Measurements from ENCODE around the gene HMGCS1.
"Not testable (repeated sequence)": the region's sequence is repeated elsewhere in the genome, so short reads cannot be mapped to it uniquely, and the experiment has no call there.

Gene HMGCS1

DNA sequence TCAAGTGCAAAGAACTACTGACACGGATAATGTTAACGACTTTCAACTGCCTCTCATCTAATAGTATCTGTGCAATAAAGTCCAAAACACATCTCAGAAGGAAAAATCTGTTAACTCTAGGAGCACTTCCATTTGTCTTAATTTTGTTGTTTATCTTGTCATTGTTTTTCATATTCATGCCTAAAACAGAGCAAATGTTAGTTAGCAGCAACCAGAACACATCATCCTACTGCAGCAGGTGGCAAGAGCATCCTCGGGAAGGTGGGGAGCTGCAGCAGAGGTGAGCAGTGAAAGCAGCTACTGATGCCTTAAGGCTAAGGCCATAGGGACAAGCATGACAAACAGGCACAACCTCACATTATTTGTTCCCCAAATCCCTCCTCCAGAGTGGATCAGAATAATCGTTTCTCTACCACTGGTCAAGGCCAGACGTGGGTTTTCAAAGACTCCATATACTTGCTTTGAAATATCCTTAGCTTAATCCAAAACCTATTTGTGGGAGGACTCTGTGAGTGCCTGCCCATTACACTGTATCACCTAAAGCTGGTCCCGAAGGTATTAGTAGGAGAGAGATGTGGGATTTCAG, 1.0 kb downstream of the HMGCS1 start:
- no peak for DNase-seq

DNA sequence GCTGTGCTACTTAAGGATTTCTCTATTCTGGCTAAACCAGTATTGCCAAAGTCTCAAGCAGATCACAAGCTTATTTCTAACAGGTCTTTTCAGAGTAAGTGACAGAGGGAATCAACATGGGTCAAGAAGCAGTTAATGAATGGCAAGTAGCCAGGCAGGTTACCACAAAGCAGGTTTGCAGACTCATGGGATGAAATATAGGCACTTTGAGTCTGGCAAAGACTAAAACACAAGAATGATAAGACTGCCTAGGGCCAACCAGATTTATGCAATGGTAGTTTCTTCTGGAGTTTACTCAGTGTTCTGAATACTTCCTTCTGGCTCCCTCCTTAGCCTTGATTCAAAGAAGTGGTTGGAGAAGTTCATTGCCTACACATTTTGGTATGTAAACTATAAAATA, 3.6 kb downstream of the HMGCS1 start:
- DNase-seq, result no peak

DNA sequence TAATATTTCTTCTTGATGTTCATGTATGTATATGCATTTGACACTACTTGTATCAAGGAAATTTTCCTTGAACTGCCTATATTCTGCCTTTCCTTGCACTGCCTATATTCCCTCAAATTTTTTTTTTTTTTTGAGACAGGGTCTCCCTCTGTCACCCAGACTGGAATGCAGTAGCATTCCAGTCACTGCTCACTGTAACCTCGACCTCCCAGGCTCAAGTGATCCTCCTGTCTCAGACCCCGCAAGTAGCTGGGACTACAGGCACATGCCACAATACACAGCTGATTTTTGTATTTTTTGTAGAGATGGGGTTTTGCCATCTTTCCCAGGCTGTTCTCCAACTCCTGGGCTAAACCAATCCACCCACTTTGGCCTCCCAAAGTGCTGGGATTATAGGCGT, 4.1 kb downstream of the HMGCS1 start:
- no peak for DNase-seq

DNA sequence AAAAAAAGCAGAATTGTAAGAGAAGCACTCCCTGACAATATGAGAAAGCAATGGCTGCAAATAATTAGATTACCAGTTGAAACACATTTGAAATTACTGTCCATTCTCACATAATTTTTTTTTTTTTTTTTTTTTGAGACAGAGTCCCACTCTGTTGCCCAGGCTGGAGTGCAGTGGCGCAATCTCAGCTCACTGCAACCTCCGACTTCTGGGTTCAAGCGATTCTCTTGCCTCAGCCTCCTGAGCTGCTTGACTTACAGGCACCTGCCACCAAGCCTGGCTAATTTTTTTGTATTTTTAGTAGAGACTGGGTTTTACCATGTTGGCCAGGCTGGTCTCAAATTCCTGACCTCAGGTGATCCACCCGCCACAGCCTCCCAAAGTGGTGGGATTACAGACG, 6.3 kb downstream of the HMGCS1 start:
- DNase-seq, result not testable (repeated sequence)

DNA sequence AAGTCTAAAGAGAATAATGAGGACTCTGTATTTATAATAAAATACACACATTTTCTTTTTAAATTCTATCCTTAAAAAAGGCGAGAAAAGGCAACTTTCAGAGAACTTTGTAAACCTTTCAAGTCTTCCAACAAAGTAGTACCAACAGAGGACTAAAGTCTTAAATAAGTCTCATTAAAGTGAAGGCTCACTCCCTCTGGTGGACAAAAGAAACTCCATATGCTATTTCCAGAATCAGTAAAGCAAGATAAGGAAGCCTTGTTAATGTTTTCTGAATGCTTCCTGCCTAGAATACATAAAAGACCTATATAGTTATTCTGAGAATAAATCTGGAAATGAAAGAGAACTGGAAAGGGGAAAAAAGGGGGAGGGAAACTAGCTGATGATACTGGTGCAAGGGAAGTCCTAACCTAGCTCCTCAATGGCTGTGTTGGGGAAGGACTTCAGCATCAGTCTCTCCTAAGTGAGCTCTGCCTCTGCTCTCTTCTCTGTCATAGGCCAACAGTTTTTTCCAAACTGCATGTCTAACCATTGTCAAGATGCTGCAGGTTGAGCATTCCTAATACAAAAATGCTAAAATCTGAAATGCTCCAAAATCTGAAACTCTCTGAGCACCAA, 7.2 kb downstream of the HMGCS1 start:
- no peak for DNase-seq

DNA sequence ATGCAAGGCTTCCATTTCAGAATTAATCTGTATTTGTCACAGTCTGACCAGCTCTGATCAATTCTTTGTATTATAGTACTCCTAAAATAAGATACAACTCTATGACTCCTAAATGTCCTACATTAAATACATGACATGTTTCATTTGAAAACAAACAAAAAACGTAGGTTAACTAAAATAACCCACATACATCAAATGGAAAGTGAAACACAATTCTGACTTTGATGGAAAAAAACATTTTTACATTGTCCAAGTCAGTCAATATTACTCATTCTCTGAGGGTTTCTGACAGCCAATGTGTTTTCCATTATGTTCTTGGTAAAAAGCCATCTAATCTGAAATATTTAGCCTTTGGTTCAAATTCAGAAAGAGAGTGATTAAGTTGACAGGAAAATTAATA, 8.7 kb downstream of the HMGCS1 start:
- DNase-seq, result no peak

DNA sequence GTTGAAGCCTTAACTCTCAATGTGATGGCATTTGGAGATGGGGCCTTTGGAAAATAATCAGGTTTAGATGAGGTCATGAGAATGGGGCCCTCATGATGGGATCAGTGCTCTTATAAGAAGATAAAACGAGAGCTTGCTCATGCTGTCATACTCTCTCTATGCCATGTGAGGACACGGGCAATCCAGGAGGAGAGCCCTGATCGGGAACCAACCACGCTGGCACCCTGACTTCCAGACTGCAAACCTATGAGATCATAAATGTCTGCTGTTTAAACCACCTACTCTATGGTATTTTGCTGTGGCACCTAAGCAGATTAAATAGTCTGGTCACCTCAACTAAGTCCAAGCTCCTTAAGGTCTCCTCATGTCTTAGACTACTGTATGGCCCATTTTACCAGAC, 10.0 kb downstream of the HMGCS1 start:
- DNase-seq, result no peak

DNA sequence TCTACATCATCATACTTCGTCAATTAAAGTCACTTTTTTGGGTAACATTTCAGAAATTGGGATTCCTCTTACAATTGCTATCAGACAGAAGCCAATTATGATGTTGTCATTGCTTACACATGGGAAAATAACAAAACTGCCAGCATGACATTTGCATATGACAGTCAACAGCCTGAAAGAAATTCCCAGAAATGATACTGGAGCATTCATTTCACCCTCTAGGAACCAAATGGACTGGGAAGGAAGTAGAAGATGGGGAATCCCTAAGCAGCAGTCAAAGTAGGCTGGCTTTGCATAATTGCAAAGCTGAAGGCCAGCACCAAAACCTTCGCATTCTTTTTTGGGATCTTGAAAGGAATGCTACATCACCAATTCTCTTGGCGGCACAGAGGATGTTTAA, 10.7 kb downstream of the HMGCS1 start:
- no peak for DNase-seq

DNA sequence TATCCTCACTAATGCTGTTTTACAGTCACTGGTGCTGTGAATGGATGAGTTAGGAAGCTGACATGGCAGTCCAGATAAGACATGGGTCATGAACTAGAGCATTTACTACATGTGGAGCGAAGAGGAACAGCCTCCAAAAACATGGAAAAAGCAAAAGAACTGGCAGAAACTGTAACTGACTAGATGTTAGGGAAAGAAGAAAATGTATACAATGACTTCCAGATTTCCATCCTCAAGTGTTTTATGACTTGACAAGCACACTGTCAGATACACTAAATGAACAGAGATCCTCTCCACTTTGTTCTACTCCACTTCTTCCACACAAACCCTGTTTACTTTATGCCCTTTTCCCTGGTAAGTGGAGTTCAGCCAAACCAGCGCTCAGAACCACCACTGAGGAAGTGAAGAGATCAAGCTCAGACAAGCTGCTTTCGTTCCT, 11.5 kb downstream of the HMGCS1 start:
- no peak for DNase-seq

DNA sequence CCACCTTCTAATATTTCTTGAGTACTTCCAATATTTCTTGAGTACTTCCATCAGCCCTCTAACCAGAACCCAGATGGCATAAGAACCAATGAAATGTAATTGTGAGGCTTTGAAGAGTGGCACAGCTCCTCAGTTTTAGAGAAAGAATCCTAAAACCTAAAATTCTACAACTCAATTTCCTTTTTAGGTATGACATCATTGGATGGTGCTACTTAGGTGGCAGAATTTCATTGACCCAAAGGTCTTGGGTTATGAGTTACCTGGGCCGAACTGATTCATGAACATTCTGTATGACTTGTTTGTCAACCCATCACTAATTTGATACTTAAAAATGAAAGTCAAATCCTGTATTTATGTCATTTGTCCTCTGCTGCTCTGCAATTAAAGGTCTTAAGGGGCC, 13.1 kb downstream of the HMGCS1 start:
- no peak for DNase-seq

DNA sequence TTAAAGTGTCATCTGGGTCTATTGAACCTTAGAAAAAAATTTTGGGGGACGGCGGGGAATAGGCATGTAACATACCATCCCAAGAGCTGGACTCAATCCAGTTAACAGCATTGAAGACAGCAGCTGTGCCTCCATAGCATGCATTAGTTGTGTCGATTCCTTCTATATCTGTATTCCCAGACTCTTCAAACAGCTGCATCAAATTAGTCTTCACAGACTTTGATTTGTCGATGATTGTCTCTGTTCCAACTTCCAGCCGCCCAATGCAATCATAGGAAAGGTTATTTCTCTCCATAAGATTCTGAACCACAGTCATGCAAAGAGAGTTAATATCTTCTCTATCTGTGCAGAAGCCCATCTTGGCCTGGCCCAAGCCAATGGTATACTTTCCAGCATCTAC, 14.8 kb downstream of the HMGCS1 start:
- no peak for DNase-seq

DNA sequence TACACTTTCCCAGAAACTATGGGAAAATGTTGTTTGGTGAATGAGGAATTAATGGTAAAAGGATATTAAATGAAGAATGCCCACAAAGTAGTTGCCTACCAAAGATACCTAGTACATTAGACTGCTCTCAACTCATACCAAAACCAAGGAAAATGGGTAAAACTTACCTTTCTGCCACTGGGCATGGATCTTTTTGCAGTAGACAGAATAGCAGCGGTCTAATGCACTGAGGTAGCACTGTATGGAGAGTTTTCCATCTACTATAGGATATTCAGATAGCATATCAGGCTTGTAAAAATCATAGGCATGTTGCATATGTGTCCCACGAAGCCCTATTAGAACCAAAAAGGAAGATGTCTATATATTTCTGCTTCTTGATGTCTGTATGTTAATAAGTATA, 16.4 kb downstream of the HMGCS1 start:
- DNase-seq, result no peak

DNA sequence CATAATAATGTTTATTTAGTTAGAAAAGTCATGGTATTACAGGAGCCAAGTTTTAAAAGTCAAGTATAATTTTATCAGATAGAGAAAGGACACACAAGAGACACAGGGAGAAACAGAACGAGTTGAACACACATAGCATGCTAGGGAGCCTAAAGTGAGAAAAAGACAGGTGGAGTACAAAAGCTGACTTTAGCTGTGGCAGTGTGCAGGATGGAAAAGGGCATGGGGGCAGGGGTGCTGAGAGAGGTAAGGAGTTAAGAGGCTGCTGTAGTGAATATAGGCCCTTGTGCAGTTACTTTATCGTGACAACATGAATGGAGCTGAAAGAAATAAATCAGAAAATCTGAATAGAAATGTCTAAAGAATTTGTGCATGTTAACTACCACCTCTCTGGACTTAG, 18.0 kb downstream of the HMGCS1 start:
- DNase-seq, result no peak

DNA sequence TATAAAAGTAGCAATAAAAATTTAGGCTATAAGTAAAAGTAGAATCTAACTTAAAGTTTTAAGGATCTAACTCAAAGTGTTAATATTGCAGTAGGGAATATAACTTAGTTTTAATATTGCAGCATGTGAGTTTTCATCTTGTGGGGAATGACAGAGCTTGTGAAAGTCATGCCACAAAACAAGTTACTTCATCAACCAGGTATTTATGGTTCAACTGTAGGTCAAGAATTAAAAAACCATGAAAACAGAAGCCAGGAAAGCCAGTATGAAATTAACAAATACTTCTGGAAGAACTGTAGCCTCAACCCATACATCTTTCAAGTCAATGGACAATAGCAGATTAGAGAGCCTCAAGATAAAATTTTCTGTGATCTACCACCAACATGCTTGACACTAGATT, 19.0 kb downstream of the HMGCS1 start:
- DNase-seq, result no peak

DNA sequence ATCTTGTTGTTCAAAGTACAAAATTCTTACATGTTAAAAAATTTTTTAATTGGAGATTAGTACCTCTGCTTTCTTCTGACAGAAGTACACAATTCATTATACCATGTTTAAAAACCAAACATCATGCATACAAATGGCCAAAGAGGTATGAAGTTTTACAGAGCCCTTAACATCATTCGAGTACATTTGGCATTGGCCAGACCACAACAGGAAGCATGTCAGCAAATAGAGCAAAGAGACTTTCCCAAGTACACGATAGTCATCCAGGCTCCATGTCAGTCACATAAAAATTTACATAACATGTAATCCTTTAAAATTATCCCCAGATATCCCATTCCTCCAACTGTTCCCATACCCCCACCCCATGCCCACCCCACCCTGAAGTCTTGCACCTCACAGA, 22.5 kb downstream of the HMGCS1 start:
- no peak for DNase-seq

DNA sequence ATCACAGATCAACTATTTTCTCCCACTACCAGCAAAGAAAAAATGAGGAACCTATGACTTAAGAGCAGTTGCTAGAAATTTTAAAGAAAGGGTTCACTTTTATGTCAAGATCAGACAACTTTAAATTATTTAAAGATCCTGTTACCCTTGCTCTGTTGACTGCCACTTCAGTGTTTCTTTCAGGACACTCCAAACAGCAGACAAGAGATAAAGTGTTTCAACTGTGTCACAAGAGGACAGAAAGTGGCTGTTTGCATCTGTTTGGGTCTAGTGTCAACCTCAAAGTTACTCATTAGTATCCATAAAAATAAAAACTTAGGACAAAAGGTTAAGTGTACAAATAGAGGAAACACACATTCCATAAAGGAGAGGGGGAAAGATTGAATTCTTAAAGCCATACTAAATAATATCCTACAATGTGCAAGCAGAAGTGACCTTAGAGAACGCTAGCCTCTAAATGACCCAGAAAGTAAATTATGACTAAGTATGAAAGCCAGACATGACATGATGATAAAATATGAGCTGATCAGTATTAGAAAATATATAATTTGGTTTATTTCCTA, 24.9 kb downstream of the HMGCS1 start:
- DNase-seq, result no peak

DNA sequence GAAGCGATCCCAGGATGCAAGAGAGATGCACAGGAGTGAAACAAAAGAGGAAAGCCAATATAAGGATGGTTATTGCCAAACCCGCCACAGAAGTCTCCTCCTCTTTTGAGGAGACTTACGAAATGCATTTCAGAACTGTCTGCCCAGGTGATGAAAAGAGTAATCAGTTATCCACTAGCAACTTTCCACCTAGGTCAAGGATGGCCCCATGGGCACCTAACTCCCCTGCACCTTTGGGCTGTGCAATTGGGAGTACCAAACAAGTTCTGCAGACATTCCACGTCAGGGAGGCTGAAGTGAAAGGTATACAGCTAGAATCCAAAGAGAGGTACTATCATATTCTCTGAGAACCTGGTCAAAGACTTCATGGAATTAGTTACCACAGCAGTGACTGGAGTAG, 25.7 kb downstream of the HMGCS1 start:
- DNase-seq, result no peak

DNA sequence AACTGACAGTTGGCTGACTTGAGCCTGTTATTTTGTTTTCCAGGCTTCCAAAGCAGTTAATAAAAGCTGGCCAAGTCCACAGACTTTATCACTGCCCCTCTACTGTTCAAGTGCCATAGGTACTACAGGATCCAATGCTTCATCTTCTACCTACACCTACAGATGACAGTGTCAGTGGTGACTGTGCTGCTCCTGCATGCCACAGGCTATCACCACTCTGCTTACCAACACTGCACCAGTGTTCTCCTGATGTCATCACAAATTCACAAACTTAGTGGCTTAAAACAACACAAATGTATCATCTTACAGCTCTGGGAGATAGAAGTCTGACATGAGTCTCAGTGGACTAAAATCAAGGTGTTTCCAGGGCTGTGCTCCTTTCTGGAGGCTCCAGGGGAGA, 26.6 kb downstream of the HMGCS1 start:
- no peak for DNase-seq

DNA sequence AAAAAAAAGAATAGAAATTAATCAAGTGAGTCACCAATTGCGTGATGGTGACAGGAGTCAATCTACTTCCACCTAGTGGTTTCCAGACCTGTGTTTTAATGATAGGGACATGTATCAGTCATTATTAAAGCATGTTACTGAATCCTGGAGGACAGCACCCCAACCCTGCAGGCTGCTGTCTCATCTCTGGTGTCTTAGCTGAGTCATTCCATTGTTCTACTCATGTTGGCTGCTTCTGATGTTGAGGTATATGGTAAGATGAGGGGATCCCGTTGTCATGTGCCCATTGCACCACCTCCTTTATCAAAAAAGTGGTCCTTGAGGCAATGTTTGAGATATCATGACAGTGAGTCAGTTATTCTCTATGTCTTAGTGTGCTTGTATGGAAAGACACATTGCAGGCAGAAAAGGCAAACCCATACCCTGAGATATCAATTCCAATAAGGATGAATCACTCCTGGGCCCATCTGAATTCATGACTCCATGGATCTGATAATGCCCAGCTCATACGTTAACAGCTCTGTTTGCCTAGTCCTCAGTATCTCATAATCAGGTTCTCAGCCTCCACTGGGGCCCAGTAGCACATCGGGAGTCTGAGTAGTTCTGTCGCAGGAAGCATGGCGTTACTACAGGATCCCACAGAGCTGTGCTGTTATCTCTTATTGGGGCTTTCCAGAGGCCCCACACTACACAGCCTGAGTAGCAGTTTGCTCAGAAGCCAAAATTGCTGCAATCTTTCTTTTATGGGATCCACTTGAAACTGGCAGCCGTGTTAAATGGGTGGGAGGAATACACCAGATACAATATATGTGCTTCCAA, 31.2 kb downstream of the HMGCS1 start:
- DNase-seq, result no peak

DNA sequence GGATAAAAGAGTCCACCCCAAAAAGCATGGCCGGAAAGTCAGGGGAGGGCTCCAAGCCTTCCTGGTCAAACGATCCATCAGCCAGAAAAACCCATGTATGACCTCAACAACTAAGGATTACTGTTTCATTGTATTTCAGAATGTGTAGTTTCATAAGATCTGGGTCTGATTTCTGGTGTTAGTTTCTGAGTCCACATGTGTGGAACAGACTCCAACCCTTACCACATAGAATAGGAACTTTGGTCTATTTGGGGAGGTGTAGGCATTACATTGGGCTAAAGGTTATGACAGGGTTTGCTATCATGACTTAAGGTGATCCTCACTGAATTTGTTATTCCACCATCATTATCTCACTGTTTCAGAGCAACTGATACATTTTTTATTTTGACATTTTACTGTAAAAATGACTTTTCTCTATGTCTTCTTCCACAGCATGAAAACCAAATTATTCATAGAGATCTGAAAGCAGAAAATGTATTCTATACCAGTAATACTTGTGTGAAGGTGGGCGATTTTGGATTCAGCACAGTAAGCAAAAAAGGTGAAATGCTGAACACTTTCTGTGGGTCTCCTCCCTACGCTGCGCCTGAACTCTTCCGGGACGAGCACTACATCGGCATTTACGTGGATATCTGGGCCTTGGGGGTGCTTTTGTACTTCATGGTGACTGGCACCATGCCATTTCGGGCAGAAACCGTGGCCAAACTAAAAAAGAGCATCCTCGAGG, 33.5 kb downstream of the HMGCS1 start:
- no peak for DNase-seq

DNA sequence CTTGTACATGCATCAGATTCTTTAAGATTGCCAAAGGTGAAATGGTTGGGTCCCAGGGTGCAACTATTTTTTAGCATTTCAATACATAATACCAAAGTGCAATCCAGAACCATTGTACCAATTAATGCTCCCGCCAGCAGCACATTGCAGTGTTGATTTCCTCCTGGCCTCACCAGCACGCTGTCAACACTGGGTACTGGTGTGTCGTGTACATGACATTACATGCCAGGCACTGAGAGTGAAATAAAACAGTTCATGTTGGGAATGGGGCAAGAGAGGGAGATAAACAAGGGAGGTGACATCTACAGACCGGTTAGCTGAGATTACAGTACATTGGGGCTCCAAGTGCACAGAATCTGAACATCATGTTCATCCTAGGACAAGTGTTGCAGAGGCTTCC, 37.8 kb downstream of the HMGCS1 start:
- no peak for DNase-seq

DNA sequence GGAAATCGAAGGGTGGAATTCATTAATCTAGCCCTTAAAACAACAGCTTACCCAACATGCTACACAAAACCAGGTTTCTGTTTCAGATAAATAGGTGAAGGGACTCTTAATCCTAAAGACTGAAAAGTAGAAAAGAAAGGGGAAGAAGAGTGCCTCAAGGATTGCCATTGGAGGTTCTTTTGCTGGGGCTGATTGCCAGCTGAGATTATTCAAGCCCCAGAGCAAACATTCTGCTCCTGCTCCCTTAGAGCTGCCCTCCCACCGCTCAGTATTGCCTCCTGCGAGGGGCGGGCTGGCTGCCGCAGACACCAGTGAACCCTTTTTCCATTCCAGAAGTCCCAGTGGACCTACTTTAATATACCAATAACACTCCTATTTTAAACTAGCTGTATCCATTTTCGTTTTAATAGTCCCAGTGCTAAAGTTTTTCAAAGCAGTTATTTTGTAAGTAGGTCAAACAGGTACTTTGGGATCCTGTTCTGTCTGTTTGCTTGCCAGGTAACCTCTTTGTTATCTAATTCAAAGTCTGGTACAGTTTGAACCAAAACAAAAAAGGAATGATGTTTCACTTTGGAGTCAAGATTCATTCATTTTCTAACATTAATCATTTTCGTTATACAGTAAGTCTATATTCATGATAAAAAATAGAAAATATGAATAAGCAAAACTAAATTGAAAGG, 38.6 kb downstream of the HMGCS1 start:
- DNase-seq, result no peak

DNA sequence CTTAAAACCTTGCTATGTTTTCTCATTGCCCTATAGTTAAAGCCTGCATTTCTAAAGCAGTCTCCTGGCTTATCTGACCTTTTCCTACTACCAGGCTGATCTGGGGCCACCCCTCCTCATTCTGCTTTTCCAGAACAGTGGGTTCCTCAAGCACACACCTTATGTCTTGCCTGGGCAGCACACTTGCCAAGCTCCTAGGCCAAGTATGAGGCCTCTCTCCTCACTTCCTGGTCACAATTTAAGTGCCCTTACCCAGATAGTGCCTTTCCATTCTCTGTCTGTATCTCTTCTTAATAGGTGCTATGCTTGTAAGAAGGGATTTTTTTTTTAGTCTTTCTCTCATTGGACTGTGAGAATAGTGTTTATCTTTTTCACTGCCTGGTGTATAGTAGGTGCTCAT, 39.7 kb downstream of the HMGCS1 start:
- no peak for DNase-seq

Data from activated CD8-positive, alpha-beta memory T cell treated with anti-CD3 and anti-CD28 coated beads, Interleukin-2, amount 50 U/mL, for 48 hours (primary cell).